Brain pericyte (primary cell): ENCODE measurements around the gene USE1.
"Not testable (repeated sequence)": the region's sequence is repeated elsewhere in the genome, so short reads cannot be mapped to it uniquely, and the experiment has no call there.

Source experiments
- DNase-seq: peaks from one replicate; pipeline ENCODE4 v3.0.0-alpha.2; 2012; ENCODE audit warnings: low read depth, low spot score

Gene USE1

DNA sequence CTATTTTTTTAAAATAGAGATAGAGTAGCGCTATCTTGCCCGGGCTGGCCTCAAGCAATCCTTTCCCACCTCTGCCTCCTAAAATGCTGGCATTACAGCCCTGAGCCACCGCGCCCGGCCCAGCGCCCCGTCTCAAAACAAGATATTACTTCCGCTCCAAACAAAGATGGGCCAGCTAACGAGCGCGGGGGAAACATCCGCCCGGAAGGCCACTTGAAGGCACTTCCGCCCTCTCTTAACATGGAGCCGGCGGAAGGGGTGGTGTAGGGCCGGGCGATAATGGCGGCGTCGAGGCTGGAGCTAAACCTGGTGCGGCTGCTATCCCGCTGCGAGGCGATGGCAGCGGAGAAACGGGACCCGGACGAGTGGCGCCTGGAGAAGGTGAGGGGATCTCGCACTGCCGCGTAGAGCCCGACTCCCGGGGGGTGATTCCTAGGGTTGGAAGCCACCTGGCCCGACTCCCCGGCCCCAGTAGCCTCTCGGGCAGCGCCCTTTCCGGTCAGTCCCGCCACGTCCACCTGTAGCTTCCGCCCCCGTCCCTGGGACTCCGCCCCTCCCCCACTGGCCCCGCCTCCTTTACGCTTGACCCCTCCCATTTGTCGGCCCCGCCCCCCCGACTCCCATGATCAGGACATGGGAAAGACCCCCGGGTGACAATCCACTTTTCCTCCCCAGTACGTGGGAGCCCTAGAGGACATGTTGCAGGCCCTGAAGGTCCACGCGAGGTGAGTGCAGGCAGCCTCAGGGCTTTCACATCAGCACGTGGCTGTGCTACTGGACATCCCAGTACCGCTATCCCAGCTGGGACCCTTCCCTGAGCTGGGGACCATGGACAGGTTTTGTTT is at the start of gene USE1:
USE1 (plus strand) TSS at position 231 of the 845 bp plus-strand sequence; CDS start at position 280, 49 bp downstream.
- peak; percentile 67 for DNase-seq

DNA sequence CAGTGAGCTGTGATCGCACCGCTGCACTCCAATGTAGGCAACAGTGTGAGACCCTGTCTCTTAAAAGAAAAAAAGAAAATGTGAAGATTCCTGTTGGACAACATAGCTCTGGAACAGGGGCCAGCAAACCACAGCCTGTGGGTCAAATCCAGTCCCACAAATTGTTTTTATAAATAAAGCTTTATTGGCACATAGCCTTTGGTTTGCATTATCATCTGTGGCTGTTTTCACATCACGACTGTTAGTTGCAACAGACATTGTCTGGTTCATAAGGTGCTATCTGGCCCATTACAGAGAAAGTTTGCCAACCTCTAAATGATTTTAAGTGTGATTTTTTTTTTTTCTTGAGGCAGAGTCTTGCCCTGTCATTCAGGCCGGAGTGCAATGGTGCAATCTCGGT is 49.4 kb upstream of the USE1 start:
- DNase-seq, result no peak

DNA sequence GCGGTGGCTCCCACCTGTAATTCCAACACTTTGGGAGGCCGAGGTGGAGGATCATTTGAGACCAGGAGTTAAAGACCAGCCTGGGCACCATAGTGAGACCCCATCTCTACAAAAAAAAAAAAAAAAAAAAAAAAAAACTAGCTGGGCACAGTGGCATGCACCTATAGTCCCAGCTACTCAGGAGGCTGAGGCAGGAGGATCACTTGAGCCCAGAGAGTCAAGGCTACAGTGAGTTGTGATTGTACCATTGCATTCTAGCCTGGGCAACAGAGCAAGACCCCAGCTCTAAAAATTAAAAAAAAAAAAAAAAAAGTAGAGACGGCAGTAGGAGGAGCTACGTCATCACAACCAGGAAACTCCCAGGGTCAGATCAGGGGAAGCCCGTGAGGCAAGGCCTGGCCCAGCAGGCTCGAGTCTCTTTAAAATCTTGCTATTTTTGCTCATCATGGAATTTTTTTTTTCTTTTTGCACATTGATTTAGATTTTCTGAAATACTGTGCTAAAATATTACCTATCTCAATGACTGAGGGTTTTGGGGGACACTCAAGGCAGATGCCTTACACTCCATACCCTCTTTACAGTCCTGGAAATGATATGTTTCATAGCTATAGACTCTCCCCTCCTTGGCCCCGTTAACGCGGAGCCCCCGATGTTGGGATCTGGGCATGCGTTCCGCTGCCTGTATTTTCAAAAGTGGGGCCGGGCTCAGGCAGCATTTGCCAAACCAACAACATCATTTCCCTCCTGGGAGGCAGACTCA is 44.4 kb upstream of the USE1 start:
- DNase-seq, result no peak

GRCh38 chr19:17171874-17172273 is 43.3 kb upstream of the USE1 start:
- no peak for DNase-seq

DNA sequence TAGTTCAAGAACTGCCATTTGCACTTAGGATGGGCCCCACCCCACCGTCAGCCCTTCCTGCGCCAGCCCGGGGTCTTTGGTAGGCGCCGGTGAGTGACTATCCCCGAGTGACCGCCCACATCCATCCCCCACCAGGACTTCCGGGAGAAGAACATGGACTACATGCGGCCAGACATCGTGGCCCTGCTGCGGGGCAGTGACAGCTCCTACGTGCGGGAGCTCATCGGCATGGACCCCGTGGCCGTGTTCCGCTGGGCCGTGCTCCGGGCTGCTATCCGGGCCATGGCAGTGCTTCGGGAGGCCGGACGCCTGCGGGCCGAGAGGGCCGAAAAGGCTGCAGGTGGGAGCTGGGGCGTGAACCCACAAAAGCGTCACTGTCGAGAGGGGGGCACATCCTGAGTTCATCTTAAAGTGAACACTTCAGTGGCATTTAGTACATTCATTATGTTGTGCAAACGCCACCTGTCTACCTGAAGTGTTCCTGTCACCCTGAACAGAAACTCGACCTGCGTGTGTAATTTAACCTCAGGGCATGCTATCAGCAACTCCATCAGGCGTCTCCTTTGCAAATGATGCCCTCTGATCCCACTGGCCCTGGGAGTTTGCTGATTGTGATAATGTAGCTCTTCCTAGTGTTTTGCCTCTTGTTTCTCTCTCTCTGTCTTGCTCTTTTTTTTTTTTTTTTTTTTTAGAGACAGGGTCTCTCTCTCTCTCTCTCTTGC is 42.4 kb upstream of the USE1 start:
- DNase-seq, result no peak

DNA sequence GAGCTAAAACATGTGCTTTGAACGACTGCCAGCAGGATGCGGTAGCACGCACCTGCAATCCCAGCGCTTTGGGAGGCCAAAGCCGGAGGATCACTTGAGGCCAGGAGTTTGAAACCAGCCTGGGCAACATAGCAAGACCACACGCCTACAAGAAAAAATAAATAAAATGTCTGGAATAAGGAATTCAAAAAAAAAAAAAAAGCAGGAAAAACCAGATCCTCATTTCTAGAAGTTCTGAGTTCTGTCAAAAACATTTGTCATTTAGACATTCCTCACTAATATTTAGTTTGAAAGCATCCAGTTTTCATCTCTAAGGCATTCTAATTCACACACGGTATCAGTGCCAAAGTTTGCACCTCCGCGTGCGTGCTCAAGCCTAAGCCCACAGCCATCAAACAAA is 36.9 kb upstream of the USE1 start:
- DNase-seq, result no peak

- no peak for DNase-seq
These were observed 34.0 kb upstream of the USE1 start for GRCh38 chr19:17180997-17181702.

GRCh38 chr19:17183271-17183761 is 31.8 kb upstream of the USE1 start:
- no peak for DNase-seq

GRCh38 chr19:17183858-17184321 is 31.3 kb upstream of the USE1 start:
- DNase-seq, result no peak

DNA sequence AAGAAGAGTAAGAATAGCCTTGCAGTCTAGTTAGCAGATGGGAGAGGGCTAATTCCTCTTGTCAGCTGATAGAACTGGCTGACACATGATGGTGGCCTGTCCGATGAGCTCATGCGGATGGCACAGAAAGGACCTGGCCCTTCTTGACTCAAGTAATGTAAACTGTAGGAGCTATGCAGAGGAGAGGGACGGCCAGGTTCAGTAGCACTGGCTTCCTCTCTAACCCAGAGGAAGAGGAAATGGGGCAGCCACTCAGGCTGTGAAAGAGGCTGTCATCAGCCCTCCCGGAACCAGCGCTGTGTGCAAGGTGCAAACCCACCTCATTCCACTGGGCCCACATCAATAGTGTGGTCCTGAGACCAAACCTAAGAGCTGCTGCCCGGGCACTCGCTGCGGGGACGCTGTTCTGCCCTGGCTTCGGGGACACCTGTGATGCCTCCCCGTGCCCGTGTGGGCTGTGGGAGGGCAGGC is 30.8 kb upstream of the USE1 start:
- no peak for DNase-seq

DNA sequence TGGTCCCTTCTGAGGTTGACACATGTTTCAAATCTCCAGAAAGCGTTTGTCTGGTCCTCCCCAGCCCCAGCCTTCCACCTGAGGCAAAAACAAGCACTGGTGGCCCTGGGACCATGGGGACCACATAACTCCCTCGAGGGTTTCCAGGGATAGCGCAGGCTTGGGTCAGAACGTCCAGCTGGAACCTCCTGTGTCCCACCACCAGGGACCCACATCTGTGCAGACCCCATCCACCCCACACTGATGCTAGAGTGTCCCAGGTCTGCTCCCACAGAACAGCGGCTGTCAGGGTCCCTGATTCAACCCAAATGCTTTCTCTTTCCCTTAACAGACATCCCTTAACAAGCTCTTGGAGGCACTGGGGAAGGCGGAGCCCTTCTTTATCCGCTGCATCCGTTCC is 29.6 kb upstream of the USE1 start:
- DNase-seq, result no peak

- not testable (repeated sequence) for DNase-seq
These were observed 23.4 kb upstream of the USE1 start for GRCh38 chr19:17191736-17192135.

DNA sequence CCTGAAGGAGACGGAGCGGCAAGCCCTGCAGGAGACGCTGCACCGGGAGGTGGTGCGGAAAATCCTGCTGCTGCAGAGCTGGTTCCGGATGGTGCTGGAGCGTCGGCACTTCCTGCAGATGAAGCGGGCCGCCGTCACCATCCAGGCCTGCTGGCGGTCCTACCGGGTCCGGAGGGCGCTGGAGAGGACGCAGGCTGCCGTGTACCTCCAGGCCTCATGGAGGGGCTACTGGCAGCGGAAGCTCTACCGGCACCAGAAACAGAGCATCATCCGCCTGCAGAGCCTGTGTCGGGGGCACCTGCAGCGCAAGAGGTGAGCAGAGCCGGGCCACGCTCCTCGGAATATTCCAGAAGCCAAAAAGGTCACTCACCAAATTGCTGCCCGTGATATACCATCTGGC is 22.4 kb upstream of the USE1 start:
- DNase-seq, result no peak

DNA sequence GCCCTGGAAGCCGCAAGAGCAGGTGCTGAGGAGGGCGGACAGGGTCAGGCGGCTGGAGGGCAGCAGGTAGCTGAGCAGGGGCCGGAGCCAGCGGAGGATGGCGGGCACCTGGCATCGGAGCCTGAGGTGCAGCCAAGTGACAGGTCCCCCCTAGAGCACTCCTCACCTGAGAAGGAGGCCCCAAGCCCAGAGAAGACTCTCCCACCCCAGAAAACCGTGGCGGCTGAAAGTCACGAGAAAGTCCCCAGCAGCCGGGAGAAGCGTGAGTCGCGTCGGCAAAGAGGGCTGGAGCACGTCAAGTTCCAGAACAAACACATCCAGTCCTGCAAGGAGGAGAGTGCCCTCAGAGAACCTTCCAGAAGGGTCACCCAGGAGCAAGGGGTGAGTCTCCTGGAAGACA is 20.5 kb upstream of the USE1 start:
- no peak for DNase-seq

GRCh38 chr19:17195106-17195505 is 20.1 kb upstream of the USE1 start:
- no peak for DNase-seq

DNA sequence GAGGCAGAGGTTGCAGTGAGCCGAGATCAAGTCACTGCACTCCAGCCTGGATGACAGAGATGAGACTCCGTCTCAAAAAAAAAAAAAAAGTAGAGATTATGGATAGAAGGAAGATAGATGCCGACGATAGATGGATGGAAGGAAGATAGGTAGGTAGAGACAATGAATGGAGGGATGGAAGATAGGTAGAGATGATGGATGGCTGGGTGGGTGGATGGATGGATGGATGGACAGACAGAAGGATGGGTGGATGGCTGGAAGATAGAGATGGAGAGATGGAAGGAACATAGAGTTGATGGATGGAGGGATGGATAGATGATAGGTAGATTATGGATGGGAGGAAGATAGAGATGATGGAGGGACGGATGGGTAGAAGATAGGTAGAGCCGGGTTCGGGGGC is 18.5 kb upstream of the USE1 start:
- no peak for DNase-seq

DNA sequence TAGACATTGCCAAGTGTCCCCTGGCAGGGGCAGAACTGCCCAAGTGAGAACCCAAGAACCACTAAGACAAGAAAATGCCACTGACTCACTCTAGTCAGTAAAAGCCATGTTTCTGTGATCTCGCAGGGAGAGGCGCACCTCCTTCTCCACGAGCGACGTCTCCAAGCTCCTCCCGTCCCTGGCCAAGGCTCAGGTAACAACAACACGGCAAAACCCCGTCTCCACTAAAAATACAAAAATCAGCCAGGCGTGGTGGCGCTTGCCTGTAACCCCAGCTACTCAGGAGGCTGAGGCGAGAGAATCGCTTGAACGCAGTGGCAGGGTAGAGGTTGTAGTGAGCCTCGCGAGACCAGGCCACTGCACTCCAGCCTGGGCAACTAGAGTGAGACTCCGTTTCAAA is 17.5 kb upstream of the USE1 start:
- no peak for DNase-seq

GRCh38 chr19:17200408-17201079 is 14.6 kb upstream of the USE1 start:
- DNase-seq, result no peak

- no peak for DNase-seq
These were observed 12.9 kb upstream of the USE1 start for GRCh38 chr19:17202249-17202648.

DNA sequence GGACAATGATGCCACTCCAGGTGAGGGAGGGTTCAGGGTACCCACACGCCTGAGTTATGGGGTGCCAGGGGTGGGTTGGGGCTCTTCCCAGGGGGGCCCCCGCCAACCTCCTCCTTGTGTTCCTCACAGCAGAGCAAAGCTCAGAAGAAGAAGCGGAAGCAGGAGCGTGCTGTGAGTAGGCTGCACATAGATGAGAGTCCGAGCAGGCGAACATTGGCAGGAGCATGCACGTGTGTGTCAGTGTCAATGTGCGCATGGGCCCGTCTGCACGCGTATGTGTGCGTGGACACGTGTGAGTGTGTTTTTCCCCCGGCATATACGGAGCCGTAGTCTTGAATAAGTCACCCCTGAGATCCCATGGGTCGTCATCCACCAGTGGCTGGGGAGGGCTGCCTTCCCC is 12.4 kb upstream of the USE1 start:
- no peak for DNase-seq
